ENCODE results near the gene PRKN.

GRCh38 chr6:161435748-161436070, 1291.9 kb downstream of the PRKN start:
- TF ChIP-seq, protein P1, sequence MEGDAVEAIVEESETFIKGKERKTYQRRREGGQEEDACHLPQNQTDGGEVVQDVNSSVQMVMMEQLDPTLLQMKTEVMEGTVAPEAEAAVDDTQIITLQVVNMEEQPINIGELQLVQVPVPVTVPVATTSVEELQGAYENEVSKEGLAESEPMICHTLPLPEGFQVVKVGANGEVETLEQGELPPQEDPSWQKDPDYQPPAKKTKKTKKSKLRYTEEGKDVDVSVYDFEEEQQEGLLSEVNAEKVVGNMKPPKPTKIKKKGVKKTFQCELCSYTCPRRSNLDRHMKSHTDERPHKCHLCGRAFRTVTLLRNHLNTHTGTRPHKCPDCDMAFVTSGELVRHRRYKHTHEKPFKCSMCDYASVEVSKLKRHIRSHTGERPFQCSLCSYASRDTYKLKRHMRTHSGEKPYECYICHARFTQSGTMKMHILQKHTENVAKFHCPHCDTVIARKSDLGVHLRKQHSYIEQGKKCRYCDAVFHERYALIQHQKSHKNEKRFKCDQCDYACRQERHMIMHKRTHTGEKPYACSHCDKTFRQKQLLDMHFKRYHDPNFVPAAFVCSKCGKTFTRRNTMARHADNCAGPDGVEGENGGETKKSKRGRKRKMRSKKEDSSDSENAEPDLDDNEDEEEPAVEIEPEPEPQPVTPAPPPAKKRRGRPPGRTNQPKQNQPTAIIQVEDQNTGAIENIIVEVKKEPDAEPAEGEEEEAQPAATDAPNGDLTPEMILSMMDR (IDR thresholded peaks at IDR 0.05), result no peak
- TF ChIP-seq POLR2A (IDR thresholded peaks at IDR 0.05) (no peak), EP300 (IDR thresholded peaks at IDR 0.05) (no peak)
